ENCODE data around the gene PDE8B.

DNA sequence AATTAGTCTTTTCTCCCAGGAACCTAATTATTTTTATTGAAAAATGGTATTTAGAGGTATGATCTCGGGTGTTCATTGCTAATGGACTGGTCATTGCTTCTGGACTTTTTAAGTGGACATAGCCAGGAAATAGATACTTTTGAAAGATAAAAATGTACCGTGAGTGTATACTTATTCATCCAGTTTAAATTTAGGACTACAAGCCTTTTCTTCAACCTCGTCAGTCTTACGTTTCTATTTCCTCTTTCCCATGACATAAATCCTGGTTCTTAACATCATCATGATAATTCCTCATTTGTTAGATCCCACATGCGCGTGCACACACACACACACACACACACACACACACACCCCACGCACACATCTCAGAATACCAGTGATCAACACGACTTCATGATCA, 15.1 kb downstream of the PDE8B start:
- TF ChIP-seq POLR2A (IDR thresholded peaks at IDR 0.05; ENCODE audit: borderline replicate concordance, extremely low read depth, insufficient read depth, insufficient read length), result no peak
- TF ChIP-seq, protein P1, sequence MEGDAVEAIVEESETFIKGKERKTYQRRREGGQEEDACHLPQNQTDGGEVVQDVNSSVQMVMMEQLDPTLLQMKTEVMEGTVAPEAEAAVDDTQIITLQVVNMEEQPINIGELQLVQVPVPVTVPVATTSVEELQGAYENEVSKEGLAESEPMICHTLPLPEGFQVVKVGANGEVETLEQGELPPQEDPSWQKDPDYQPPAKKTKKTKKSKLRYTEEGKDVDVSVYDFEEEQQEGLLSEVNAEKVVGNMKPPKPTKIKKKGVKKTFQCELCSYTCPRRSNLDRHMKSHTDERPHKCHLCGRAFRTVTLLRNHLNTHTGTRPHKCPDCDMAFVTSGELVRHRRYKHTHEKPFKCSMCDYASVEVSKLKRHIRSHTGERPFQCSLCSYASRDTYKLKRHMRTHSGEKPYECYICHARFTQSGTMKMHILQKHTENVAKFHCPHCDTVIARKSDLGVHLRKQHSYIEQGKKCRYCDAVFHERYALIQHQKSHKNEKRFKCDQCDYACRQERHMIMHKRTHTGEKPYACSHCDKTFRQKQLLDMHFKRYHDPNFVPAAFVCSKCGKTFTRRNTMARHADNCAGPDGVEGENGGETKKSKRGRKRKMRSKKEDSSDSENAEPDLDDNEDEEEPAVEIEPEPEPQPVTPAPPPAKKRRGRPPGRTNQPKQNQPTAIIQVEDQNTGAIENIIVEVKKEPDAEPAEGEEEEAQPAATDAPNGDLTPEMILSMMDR (IDR thresholded peaks at IDR 0.05 in 2 of 3, conservative IDR thresholded peaks at IDR 0.05 in 1 of 3; ENCODE audit: borderline replicate concordance in 1 of 3, insufficient read depth in 1 of 3, low read depth in 2 of 3, low read length in 2 of 3), result no peak
- TF ChIP-seq, protein P2, sequence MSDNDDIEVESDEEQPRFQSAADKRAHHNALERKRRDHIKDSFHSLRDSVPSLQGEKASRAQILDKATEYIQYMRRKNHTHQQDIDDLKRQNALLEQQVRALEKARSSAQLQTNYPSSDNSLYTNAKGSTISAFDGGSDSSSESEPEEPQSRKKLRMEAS (IDR thresholded peaks at IDR 0.05), result no peak
- TF ChIP-seq, protein P3, sequence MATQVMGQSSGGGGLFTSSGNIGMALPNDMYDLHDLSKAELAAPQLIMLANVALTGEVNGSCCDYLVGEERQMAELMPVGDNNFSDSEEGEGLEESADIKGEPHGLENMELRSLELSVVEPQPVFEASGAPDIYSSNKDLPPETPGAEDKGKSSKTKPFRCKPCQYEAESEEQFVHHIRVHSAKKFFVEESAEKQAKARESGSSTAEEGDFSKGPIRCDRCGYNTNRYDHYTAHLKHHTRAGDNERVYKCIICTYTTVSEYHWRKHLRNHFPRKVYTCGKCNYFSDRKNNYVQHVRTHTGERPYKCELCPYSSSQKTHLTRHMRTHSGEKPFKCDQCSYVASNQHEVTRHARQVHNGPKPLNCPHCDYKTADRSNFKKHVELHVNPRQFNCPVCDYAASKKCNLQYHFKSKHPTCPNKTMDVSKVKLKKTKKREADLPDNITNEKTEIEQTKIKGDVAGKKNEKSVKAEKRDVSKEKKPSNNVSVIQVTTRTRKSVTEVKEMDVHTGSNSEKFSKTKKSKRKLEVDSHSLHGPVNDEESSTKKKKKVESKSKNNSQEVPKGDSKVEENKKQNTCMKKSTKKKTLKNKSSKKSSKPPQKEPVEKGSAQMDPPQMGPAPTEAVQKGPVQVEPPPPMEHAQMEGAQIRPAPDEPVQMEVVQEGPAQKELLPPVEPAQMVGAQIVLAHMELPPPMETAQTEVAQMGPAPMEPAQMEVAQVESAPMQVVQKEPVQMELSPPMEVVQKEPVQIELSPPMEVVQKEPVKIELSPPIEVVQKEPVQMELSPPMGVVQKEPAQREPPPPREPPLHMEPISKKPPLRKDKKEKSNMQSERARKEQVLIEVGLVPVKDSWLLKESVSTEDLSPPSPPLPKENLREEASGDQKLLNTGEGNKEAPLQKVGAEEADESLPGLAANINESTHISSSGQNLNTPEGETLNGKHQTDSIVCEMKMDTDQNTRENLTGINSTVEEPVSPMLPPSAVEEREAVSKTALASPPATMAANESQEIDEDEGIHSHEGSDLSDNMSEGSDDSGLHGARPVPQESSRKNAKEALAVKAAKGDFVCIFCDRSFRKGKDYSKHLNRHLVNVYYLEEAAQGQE (IDR thresholded peaks at IDR 0.05; ENCODE audit: low read depth), result no peak
- no peak for TF ChIP-seq EGR1 (IDR thresholded peaks at IDR 0.05; ENCODE audit: low read depth)
- no peak for TF ChIP-seq EZH2 (IDR thresholded peaks at IDR 0.05)

Data from HCT116 (cell line).